GM18858 (cell line): Measurements from ENCODE around the gene DGKD.
A peak's percentile ranks its signal among the peaks of the same experiment; 100 is the strongest.
"Not testable (repeated sequence)": the region's sequence is repeated elsewhere in the genome, so short reads cannot be mapped to it uniquely, and the experiment has no call there.

Experiments used
- ATAC-seq: cut with Tn5 transposase; IDR thresholded peaks from one replicate; pipeline ENCODE4 v1.9.1; 2021; ENCODE audit not compliant: unreplicated experiment

The DGKD gene

DNA sequence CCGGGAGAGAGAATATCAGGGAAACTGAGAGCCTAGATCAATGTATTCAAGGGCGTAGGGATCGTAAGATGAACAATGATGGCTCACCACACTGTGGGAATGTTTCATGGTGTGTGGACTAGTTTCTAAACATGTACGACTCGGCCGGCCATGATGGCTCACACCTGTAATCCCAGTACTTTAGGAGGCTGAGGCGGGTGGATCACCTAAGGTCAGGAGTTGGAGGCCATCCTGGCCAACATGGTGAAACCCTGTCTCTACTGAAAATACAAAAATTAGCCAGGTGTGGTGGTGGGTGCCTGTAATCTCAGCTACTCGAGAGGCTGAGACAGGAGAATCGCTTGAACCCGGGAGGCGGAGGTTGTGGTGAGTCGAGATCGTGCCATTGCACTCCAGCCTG is 18.2 kb upstream of the DGKD start:
- not testable (repeated sequence) for ATAC-seq

DNA sequence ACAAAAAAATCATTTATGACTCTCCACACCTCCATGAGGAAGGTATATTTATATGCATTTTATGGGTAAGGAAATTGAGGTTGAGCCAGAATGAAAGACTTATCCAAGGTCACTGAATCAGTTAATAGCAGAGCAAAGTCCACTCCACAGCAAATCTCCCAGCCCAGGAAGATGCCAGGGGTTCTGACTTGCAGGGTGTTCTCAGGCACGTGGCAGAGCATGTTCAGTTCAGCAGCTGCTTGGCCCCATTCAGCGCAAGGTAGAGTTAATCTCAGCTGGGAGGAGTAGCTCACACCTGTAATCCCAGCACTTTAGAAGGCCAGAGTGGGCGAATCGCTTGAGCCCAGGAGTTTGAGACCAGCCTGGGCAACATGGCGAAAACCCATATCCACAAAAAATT is 17.8 kb upstream of the DGKD start:
- no peak for ATAC-seq

DNA sequence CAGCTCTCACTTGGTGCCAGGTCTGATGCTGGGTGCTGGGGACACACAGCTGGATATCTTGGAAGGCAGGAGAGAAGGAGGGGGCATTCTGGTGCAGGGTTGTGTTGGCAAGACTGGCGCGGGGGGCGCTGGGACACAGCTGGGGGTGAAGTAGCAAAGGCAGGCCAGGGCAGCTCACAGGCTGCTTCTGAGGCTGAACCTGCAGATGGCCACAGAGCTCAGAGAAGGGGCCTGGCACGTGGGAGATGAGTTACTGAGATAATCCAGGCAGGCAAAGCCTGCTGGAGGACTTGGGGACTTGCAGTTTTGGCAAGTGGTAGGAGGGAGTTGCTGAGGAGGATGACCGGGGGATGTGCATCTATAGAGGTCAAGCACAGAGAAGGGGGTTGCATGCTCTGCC is 16.2 kb upstream of the DGKD start:
- ATAC-seq, result no peak

DNA sequence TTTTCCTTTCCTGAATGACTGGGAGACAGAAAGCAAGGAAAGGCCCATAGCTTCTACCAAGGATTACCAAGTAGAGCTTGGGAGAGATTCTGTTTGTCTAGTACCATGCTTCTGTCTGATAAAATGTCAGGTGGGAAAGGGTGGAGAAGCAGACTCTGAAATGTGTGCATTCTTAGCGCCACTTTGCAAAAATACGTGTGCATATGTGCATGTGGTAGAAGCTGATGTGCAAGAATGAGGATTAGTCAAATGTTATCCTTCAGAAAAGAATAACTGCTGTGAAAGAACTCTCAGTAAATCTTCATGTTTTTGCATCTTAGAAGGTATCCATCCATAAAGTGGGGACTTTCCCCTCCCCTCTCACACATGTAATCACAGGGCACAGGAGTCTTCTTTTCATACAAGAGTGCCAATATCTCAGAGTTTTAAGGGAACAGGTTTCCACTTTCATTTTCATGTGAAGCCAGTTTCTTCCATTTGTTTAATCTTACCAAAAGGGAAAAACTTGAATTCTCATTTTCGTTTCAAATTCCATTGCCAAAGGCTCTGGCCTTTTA is 15.4 kb upstream of the DGKD start:
- no peak for ATAC-seq

DNA sequence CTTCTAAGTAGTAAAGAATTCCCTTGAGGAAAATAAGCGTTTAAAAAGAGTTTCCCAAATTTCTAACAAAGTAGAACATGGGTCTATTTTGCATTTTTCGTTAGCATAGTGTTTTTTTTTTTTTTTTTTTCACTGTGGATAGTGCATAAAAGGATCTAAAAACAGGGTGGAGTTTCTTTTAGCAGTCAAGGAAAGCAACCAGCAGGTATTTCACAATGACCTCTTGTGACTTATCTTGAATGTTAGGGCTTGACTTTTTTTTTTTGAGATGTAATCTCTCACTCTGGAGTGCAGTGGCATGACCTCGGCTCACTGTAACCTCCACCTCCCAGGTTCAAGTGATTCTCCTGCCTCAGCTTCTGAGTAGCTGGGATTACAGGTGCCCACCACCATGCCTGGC is 14.9 kb upstream of the DGKD start:
- no peak for ATAC-seq

DNA sequence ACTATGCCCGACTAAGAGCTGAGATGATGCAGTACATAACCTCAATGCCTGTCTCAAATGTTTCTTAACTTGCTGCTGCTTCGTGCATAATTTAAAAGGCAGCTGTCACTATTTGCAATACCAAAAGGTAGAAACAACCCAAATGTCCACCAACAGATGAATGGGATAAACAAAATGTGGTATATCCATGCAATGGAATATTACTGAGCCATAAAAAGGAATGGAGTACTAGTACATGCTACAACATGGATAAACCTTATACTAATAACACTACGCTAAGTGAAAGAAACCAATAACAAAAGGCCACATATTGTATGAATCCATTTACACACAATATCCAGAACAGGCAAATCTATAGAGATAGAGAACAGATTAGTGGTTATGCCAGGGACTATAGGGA is 13.0 kb upstream of the DGKD start:
- no peak for ATAC-seq

DNA sequence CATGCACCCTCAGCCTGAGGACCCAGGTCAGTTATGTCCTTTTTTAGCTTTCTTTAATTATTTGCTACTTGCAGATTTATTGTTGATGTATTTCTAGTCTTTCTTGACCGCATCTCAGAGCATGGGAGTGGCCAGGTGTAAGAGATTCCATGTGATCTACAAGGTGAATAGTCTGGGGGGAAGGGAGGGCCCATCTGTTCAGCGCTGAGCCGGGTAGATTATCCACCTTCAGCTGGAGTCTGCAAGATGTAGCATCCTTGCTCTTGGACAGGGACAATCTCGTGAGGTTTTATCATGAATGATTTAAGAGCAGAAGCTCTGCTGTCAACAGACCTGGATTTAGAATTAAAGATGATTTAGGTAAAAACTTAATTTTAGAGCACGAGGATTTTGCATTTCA is 12.0 kb upstream of the DGKD start:
- ATAC-seq, result no peak

DNA sequence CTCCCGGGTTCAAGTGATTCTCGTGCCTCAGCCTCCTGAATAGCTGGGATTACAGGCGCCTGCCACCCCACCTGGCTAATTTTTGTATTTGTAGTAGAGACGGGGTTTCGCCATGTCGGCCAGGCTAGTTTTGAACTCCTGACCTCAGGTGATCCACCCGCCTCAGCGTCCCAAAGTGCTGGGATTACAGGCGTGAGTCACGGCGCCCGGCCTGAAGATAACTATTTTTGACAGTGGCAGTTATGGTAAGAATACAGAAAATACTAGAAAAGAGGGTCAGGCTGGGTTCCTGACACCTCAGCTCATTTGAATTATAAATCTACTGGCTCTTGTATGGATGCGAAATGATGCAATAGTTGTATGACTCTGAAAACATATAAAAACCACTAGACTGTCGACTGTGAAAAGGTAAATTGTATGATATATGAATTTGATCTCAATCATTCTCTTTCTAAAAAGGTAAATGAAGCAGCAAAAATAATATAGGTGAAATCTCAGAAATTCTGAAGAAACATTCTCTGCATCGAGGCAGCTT is 11.1 kb upstream of the DGKD start:
- no peak for ATAC-seq

DNA sequence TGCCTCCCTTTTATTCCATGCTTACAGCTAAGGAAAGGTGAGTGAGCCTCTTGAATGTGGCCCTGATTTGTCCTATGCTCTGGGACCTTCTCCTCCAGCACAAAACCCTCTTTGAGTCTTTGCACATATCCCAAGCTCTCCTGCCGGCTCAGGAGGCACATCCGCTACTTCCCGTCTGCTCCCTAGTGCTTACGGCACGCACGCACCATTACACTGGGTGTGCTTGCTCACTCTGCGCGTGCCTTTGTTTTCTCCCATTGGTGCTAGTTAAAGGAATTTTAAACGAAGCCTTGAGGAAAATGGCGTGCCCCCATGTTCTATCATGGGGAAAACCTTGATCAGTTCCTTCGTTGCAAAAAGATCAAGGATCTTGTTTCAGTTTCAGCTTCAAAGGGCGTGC is 7.9 kb upstream of the DGKD start:
- ATAC-seq, result no peak

DNA sequence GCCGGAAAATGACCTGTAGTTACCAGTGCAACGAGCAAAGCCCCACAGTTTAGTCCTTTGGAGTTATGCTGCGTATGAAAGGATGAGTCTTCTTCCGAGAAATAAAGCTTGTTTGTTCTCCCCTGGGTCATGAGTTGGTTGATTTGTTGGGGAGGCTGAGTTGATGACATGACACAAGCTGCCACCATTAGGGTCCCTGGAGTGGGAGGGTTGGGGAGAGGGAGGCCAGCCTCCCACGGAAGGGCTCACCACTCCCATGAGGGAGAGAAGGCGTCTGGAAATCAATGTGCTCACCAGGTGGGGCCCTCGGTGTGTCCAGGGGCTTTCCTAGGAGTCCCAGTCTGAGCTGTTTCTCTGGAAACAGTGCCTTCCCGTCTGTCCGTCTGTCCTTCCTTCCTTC is 7.4 kb upstream of the DGKD start:
- no peak for ATAC-seq

DNA sequence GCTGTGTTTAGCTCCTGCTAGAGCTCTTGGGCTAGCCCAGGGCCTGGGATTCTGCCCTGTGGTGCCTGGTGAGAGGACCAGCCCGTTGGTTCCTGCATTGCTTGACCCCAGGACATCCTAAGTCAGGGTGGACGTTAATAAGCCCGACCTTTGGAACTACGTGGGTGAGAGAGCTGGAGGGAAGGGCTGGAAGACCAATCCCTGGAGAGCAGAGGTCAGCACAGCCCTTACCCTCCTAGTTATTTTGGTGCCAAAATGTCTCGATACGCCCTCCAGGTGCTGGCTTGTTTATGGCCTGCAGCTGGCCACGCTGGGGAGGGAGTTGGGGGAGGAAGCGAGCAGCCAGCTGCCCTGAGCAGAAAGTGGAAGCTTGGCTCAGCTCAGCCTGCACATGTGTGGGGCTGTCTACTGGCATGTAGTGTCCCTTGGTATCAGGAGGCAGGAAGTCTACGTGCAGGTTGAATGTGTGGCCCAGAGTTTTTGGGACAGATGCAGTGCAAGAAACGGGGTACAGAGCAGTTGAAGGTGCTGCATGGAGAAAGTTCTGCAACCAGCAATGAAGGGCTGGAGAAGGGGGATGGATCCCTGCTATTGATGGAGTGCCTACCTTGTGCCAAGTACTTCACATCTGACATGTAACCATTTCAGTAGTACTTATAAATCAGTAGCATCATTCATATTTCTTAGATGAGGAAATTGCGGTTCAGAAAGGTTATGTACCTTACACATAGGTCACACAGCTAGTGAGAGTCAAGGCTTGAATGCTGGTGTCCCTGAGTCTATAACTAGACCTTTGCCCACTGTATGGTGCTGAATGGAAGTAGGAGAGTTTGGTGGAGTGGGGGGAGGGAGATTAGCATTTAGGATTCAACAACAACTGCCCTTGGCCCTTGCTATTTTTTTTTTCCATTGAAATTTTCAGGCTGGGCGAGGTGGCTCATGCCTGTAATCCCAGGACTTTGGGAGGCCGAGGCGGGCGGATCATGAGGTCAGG is 5.0 kb upstream of the DGKD start:
- no peak for ATAC-seq

DNA sequence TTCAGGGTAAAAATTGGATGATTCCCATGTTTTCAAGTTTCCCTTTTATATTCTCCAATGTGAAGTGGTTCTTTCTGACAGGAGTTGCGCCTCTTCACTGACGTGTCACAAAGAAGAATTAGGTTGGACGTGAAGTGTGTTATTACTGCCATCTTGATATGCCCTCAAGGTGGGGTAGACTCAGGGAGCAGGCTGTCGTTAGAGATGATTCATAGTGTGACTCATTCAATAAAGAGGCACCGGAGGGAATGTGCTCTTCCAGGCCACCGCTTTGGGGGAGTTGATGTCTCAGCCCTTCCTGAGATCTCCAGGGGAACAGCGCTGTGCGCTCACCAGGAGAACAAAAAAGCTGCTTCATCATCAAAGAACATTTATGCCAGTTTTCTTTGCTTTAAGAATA is 3.6 kb upstream of the DGKD start:
- no peak for ATAC-seq

DNA sequence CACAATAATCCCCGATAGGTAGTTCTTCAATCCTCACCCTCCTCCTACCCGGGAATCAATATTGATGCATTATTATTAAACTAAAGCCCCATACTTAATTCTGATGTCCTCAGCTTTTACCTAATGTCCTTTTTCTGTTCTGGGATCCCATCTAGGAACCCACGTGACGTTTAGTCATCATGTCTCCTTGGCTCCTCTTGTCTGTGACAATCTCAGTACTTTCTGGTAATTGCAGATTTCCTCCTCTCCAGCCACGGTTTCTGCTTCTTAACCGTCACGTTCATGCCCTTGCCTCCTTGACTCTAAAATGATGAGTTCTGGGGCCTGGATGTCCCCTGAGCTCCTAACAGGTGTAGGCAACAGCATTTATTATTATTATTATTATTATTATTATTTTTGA is 2.9 kb upstream of the DGKD start:
- ATAC-seq, result no peak

DNA sequence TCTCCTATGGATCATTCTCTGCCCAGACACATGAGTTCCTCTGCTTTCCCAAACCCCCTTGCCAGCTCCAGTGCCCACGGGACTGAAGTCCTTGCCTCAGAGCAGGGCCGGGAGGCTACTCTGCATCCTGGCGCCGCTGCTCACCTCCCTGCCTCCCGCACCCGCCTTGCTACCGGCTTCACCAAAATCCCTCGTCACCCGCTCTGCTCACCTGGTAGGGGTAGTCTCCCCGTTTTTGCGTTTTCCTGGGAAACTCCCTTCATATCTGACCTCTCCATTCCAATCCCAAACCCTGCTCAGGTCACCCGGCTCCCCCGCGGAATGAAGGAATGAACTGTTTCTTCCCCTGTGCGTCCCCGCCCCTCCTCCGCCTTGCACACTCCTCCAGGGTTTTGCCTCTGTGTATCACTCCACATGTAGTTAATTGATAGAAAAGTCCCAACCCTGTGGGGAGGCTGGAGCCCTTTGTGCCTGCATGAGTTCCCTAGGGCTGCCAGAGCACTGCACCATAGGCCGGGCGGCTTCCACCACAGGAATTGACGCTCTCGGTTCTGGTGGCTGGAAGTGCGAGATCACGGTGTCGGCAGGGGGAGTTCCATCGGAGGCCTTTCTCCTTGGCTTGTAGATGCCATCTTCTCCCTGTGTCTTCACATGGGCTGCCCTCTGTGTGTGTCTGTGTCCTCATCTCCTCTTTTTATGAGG is 2.0 kb upstream of the DGKD start:
- ATAC-seq, result no peak

DNA sequence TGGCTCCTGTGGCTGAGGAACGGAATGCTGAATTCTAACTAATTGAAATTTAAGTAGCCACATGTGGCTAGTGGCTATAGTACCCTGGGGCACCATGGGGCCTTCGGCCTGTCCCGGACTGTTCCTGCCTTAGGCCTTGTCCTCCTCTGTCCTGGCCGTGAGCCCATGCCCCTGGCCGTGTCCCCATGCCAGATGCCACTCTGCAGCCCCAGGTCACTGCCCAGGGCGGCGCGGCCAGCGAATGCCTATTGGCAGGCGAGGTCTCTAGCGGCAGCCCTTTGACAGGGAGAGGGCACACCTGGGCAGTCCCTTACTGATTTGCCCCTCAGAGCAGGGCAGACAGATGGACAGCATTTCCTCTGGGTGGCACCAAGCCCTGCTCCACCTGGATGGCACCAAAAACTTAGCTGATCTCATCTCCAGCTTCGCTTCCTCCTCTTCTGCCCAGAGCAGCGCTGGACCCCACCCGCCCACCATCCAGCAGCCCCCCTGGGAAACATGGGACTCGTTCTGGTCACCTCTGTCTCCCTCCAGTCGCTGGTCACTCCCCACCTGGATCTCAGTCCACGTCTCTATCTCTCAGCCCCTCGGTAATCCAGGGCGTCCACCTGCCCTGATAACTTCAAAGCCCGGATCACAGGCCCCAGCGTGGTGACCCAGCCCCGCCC is 1.1 kb upstream of the DGKD start:
- no peak for ATAC-seq

DNA sequence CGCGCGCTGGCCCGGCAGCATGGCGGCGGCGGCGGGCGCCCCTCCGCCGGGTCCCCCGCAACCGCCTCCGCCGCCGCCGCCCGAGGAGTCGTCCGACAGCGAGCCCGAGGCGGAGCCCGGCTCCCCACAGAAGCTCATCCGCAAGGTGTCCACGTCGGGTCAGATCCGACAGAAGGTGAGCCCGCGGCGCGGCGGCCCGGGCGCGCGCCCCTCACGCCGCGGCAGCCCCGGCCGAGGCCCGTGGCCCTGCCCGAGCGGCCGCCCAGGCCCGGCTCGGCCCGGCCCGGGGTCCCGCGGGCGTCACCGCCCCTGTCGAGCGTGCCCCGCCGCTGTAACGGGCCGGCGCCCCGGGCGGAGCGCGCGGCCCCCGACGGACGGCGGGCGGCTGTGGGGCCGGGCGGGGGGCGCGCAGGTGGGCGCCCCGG is 218 bp downstream of the DGKD start:
- ATAC-seq, result peak; percentile 14

DNA sequence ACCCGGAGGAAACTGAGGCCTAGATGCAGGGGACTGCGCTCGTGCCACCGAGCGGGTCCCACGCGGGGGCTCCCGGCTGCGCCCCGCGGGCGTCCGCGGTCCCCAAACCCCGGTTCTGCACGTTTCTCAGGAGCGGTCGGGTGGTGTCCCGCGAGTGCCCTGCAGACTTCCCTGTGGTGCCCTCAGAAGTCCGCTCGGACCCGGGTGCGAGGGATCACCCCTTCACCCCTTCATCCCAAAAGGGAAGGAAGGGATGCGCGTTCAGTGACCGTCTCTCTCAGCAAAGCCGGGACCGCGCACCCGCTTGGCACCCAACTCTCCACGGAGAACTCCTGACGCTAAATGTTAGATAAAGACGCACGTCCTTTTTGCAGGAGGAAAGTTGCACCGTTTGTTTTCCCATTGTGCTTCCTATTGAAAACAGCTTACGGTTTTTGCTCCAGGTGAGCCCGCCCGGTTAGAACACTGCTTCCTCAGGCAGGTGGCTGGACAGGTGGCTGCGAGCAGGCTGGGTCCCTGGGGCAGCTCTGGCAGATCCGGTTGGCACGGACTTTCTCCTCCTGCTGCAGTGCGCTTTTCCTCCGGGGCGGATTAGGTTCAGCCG is 779 bp downstream of the DGKD start:
- no peak for ATAC-seq

DNA sequence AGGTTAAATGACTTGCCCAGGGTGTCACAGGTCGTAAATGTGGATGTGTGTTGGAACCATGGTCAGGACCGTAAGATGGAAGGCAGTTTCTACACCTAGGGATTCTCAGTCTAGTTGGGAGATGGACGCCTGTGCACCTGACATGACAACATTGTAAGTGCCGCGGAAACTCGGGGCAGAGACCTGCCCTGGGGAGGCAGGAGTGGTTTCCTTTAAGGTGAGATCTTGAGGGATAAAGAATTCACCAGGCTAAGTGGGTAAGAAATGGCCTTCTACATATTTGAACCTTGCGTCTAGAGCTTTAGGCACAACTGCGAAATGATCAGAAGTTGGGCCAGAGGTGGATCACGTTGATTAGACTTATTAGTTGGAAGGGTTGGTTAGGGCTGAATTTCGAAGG is 1.6 kb downstream of the DGKD start:
- no peak for ATAC-seq

DNA sequence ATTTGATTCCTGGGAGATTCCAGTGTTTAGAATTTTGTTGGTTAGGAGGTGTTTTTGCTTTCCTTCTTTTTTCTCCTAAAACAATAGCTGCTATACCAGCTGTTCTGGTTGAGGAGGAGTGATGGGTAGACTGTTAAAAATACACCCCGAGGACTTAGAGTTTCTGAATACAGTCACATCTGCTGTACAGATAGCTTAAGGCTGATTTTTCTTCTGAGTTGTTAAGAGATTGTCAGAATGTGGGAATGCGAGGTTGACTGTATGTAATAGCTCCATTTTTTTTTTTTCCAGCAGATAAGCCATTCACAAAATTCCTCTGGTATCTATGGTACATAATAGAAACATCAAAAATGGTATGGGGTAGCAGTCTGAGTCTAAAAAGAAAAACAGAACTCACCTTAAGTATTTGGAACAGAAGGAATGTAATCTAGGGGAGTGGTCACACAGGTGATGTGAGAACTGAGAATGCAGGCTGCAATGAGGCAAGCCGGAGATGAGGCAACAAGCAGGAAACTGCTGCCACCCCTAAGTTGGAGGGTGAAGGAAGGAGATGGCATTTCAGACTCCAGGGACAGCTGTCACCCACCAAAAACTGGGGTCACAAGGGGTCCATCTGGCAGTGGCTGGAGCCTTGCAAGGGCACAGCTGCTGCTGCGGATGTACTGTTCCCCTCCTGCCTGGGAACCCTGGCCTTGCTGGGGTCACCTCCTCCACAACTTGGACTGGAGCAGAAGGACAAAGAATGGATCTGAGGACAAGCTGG is 2.4 kb downstream of the DGKD start:
- no peak for ATAC-seq

DNA sequence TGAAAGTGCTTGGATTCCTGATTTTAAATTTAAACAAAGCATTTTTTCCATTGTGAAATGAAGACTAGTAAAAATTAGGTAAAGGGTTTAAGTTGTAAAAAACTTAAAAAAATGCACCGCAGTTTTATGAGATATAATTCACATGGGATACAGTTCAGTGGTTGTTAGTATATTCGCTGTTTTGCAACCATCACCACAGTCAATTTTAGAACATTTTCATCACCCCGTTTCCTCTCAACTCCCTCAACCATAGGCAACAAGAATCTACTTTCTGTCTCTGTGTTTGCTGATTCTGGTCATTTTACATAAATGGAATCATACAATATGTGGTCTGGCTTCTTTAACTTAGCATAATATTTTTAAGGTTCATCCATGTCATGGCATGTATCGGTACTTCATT is 4.0 kb downstream of the DGKD start:
- ATAC-seq, result no peak
